NCI-H187 treated with DMSO at 0.1 percent for 48 hours (cell line): ENCODE results near the gene TMEM176A.

Experiments
- DNase-seq: peaks from one replicate; lab custom pipeline; 2025; lab: John Stamatoyannopoulos, UW

Gene TMEM176A

DNA sequence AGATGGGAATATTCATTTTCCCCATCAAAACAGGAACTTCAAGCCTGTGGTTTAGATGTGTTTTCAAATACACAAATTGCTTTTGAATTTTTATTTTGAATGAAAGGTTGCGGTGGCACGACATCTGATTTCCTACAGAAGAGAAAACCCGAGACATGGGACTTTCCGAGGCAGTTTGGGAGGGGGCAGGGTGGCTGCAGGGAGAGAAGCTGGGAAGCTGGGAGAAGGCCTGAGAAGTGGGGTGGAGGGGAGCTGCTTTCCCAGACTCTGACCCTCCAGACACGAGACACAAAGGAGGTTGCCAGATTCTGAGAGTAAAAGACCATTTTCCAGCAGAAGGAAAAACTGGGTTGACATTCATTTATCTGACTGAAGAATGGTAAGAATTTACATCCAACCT, 19.6 kb downstream of the TMEM176A start:
- DNase-seq, result no peak

- DNase-seq, result no peak
Measured at GRCh38 chr7:150820578-150821198, 20.1 kb downstream of the TMEM176A start.

DNA sequence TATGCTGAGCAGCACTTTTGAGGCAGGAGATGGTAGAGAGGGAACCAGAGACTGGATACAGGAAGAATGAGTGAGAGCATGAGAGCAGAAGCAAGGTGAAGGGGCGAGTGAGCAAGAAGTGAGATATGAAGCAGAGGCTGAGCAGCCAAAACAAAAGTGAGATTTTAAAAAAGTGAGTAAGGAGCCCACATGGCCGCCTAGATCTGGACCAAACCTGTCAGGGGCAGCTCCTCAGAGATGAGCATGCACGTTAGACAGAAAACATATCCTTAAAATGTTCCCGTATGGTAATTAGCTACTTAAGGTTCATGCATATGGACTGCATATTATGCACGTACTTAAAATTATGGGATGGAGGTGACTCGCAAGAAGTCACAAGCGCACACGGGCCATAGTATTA, 22.5 kb downstream of the TMEM176A start:
- DNase-seq, result no peak

GRCh38 chr7:150823484-150824126, 23.0 kb downstream of the TMEM176A start:
- no peak for DNase-seq

GRCh38 chr7:150824379-150825177, 24.0 kb downstream of the TMEM176A start:
- no peak for DNase-seq

DNA sequence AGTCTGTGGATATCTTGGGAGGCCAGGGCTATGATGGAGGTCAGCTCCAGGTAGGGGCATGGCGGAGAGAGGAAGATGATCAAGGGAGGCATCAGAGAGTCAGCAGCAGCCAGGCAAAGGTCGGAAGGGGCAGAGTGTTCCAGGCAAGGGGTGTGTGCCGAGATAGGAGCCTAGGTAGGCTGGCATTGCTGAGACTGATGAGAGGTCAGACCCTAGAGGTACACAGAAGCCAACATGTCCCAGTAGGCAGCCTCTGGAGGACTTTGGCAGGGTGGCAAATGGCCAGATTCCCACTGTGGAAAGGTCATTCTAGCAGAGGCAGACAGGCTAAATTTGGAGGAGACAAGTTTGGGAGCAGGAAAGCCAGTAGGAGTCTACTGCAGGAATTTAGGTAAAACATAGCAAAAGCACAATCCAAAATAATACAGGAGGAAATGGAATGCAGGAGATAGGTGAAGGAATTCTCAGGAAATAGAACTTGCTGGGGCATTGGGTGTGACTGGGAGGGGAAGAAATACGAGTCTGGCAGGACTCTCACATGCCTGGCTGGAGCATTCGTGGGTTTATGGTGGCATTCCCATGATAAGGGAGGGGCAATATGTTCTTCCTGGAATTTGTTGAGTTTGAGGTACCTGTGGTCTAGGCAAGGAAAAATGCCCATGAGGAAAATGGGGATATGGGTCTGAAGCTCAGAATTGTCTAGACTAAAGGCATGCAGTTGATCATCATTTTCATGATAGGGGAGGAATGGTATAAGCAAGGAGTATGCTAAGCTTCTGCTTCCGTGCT, 25.7 kb downstream of the TMEM176A start:
- no peak for DNase-seq

- no peak for DNase-seq
Measured at GRCh38 chr7:150828384-150828783, 27.8 kb downstream of the TMEM176A start.

DNA sequence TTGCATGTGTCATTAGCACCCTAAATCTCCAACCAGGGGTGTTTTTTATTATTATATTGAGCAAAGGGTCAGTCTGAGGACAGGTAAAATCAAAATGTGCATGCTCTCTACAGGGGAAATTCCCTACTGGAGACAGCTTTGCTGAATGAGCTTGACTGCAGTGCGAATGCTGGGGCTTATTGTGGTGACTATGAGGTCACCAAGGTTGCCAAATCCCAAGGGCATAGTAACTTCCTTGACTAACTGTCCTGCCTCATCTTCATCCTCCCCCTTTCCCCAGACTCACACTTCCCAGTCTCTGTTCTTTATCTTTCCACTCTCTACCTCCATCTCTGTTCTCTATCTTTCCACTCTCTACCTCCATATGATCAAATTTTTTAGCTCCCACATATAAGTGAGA, 28.9 kb downstream of the TMEM176A start:
- DNase-seq, result no peak

GRCh38 chr7:150830937-150831336, 30.4 kb downstream of the TMEM176A start:
- no peak for DNase-seq

DNA sequence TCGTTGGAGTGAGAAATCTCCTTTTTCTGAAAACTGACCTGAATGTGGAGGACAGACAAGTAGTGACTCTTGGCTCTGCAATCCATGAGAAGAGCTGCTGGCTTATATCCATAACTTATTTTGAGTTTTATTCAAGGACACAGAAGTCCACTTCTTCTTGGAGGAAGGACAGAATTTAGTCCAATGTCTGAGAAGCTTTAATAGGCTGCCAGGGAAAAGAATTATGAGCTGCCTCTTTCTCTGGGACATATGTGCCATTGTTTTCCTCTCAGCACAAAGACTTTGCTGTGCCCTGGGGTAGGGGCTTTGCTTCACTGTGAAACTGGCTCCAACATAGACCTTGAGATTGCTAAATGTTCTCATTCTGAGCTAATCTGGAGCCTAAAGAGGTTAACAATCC, 31.3 kb downstream of the TMEM176A start:
- DNase-seq, result no peak

DNA sequence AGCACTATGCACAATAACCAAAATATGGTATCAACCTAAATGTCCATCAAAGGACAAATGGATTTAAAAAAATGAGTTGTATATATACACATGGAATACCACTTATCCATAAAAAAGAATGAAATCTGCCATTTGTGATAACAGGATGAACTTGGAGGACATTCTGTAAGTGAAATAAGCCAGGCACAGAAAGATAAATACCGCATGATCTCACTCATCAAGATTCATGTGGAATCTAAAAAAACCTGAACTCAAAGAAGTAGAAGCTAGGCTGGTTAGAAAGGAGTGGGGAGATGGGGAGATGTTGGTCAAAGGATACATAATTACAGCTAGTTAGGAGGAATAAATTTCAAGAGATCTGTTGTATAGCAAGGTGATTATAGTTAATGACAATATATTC, 34.5 kb downstream of the TMEM176A start:
- DNase-seq, result no peak

DNA sequence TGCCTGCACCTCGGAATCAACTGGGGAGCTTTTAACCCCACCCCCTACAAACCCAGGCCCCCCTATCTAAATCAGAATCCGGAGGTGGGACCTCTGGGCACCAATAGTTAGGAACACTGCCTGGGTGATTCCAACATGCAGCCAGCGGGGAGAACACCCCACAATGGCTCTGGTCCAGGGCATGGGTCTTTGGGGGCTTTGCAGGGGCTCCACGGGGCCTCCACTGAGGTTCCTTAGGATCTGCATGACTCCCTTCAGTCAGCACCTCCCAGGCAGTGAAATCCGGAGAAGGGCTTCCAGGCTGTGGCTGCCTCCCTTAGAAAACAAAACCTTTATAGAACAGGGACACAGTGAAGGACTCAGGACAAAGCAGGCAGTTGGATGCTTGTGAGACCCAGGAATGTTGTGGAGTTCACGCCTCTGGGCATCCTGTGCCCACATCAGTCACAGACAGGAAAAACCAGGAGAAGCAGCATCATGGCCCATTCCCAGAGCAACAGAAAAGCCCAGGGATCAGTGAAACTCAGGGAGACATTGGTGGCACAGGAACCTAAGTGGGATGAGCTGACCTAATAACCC, 35.2 kb downstream of the TMEM176A start:
- DNase-seq, result no peak

DNA sequence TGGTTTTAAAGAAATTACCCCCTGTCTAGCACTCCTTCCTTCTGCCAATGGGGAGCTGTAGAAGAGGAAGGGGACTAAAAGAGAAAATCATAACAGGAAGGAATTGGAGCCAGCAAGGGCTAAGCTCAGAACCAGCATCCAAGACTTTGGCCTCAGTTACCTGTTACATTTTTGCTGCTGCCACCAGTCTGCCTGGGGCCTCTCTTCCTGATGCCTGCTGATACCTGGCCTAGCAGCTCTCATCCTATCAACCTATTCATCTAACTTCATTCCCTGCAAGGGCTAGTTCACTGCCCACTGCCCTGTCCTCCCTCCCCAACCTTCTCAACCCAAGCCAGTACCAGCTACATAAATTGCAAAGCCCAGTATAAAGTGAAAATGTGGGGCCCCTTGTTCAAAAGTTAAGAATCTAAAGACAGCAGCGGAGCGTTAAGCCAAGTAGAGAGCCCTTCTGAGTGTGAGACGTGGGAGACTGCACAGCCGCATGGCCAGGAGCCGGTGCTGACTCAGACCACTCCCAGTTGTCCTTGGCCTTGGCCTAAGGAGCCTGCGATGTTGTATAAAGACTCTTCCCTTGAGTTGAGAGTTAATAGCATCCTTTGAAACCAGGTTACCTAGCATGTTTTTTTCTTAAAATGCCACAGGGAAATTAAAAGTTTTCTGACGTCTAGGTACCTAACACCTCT, 38.5 kb downstream of the TMEM176A start:
- no peak for DNase-seq

- no peak for DNase-seq
Measured at GRCh38 chr7:150842018-150842417, 41.4 kb downstream of the TMEM176A start.

DNA sequence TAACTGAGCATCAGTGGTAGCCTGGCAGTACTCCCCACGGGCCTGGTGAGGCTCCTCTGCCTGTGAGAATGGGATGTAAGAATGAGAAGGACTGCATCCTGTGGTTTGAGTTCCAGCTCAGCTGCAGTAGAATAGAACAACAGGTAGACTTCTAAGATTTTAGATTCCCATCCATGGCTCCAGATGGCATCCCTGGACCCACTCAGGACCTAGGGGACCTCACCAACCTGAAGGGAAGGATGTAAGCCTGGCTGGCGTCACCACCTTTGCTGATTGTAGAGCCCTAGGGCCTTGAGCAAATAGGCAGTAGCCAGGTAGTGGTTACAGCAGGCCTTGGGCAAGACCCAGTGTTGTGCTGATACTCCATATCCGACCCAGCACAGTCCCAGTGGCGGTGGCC, 42.1 kb downstream of the TMEM176A start:
- no peak for DNase-seq

DNA sequence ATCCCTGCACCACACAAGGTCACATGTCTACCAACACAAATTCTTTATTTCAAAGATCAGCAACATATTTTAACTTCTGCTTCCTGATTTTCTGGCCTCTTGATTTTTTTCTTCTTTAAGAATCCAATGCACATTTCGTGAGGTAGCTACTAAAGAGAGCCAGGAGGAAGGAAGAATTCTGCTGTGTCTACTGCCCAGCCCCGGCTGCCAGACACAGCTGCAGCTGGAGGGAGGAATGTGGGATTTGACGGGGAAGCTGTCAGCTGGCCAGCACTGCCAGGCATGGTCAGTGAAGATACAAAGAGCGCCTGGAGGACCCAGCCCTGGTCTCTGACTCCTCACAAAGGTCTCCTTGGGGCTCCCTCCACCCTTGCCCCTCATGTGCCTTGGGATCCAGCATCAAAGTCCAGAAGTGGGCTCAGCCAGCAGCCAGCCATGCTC, 44.9 kb downstream of the TMEM176A start:
- DNase-seq, result no peak

DNA sequence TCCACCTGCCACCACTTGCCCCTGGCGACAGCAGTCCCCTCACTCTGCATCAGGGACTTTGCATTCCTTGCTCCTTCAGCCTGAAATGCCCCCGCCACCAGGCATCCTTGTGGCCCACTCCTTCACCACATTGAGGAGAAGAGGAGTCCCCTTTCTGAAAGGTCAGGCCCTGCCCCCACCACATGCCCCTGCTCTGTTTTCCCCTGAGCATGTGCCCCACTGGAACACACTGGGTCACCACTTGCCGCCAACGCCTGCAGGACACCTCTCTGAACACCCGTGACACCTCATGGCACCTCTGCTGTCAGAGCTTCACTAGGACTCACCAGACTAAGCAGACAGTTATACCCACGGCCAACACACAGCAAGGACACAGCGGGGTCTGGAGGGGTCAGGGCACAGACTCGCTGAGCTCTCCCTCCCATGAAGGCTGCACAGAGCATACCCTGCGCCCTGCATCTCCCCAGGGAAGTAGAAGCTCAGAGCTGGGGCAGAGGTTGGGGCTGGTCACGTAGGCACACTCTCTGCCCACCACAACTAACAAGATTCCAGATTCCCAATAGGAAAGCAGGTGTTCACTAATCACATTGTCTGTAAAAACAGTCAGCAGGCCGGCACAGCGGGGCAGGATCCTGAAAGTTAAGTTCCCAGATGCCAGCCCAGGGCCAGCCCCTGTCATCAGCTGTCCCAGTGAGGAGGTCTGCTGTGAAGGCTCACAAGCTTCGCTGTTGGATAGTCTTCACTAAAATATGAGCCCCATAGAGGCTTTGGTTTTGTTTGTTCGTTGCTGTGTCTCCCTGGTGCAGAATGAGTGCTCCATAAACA, 45.9 kb downstream of the TMEM176A start:
- DNase-seq, result no peak

DNA sequence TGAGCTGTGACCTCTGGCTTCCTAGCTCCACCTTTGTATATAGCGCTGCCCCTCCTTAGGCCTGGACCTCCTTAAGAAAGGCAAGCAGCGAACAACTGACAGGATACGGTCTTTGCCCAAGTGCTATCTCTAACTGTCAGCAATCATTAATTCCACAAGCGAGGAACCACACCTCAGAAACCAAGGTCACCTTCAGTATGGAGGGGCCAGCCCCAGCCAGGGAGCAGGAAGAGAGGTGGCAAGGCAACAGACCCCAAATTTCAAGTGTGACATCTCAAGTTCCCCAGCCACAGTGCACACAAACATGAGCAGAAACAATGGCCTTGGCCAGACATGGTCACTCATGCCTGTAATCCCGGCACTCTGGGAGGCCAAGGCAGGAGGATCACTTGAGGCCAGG, 47.0 kb downstream of the TMEM176A start:
- no peak for DNase-seq

GRCh38 chr7:150848111-150848510, 47.5 kb downstream of the TMEM176A start:
- no peak for DNase-seq

- no peak for DNase-seq
Measured at GRCh38 chr7:150848561-150849115, 48.1 kb downstream of the TMEM176A start.
